ENCODE data around the gene RHEX. TPM values are rescaled to one million over a fixed set of nuclear protein-coding genes. Genes with fewer than 3 reads are reported as not detected.
A peak's percentile ranks its signal among the peaks of the same experiment; 100 is the strongest.

The RHEX gene
- total RNA-seq, 6 donors from 2014 or later: 1.4 to 19.0 (median 6.8) TPM; not detected in 1

DNA sequence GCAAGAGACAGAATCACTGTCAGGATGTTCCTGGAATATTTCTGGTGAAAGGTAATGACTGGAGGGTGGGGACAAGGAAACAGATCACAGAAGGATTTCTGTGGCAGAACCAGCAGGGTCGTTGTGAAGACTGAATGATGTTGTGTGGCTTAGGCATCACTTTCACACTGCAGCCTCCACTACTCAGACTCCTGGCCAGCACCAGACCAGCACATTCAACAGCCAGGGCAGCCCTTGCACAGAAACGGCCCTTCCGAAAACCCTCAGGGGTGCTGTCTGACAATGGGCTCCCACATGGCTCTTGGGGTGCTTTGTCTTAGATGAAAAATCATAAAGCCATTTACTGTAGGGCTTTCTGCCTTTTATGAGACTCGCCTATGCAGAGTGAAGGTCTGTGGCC is 46.0 kb upstream of the RHEX start:
- H3K9me3 ChIP-seq: no peaks in the 10 kb centered on the region
- no peak overlapping the region for H3K27ac ChIP-seq
- DNase-seq: no peak
- H3K27me3 ChIP-seq: no peaks in the 10 kb centered on the region
- TF ChIP-seq EP300 (IDR thresholded peaks at IDR 0.05): no peak
- no peak for ATAC-seq (ENCODE audit: low FRiP score in 2 of 2)
- no peak overlapping the region for H3K4me3 ChIP-seq
- no peaks in the 10 kb centered on the region for H3K36me3 ChIP-seq
- WGBS, 2 donors: 82 to 88% methylated on average over 3 to 4 of the region's 4 CpGs
- H3K4me1 ChIP-seq: peaks cover 5 to 26% (median 18%) of the 10 kb centered on the region in 4 donors

DNA sequence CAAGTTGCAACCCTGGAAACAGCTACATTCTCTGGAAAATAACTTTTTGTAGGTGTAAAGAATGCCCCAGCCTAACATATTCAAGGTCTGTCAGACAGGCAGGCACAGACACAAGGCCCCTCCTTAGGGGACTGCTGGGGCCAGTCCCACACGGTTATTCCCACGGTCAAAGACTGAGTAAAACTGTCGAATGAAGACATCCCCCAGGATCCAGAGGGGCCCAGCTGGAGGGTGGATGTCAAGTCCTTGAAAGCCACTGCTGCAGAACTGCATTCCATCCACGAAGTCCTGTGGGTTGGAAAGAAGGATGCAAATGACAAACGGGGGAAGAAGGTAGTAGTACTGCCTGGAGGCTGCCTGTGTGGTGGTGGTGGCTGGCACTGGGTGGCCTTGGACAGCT is 42.9 kb upstream of the RHEX start:
- no peak for TF ChIP-seq POLR2A (IDR thresholded peaks at IDR 0.05)
- no peak for TF ChIP-seq EP300 (IDR thresholded peaks at IDR 0.05)
- TF ChIP-seq, protein P1, sequence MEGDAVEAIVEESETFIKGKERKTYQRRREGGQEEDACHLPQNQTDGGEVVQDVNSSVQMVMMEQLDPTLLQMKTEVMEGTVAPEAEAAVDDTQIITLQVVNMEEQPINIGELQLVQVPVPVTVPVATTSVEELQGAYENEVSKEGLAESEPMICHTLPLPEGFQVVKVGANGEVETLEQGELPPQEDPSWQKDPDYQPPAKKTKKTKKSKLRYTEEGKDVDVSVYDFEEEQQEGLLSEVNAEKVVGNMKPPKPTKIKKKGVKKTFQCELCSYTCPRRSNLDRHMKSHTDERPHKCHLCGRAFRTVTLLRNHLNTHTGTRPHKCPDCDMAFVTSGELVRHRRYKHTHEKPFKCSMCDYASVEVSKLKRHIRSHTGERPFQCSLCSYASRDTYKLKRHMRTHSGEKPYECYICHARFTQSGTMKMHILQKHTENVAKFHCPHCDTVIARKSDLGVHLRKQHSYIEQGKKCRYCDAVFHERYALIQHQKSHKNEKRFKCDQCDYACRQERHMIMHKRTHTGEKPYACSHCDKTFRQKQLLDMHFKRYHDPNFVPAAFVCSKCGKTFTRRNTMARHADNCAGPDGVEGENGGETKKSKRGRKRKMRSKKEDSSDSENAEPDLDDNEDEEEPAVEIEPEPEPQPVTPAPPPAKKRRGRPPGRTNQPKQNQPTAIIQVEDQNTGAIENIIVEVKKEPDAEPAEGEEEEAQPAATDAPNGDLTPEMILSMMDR (IDR thresholded peaks at IDR 0.05): no peak
- TF ChIP-seq POLR2AphosphoS5 (IDR thresholded peaks at IDR 0.05): no peak
- H3K4me1 ChIP-seq: peaks cover 0 to 6% (median 2%) of the 10 kb centered on the region in 4 donors
- H3K27me3 ChIP-seq: no peaks in the 10 kb centered on the region
- DNase-seq (no peak), ATAC-seq (ENCODE audit: low FRiP score in 2 of 2) (no peak)
- H3K4me3 ChIP-seq: no peak overlapping the region
- WGBS, 2 donors: 70 to 75% methylated on average over 5 of the region's 5 CpGs
- no peak overlapping the region for H3K27ac ChIP-seq
- H3K36me3 ChIP-seq: no peaks in the 10 kb centered on the region
- H3K9me3 ChIP-seq: no peaks in the 10 kb centered on the region

DNA sequence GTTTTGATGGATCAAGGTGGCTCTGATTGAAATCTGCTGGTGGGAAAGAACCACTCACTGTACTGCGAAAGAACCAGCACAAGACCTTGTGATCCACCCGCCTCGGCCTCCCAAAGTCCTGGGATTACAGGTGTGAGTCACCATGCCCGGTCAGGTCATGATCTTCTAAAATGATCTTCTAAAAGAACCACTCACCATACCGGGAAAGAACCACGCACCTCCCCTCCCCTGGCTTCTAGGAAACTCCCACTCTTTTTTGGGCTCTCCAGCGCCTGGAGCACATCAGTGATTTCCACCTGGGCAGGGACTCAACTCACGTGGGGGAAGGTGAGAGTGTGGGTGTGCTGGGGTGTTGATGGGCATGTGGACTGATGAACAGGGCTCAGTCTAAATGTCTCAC is 41.9 kb upstream of the RHEX start:
- 78 to 82% methylated on average over 8 of the region's 8 CpGs for WGBS, 2 donors

DNA sequence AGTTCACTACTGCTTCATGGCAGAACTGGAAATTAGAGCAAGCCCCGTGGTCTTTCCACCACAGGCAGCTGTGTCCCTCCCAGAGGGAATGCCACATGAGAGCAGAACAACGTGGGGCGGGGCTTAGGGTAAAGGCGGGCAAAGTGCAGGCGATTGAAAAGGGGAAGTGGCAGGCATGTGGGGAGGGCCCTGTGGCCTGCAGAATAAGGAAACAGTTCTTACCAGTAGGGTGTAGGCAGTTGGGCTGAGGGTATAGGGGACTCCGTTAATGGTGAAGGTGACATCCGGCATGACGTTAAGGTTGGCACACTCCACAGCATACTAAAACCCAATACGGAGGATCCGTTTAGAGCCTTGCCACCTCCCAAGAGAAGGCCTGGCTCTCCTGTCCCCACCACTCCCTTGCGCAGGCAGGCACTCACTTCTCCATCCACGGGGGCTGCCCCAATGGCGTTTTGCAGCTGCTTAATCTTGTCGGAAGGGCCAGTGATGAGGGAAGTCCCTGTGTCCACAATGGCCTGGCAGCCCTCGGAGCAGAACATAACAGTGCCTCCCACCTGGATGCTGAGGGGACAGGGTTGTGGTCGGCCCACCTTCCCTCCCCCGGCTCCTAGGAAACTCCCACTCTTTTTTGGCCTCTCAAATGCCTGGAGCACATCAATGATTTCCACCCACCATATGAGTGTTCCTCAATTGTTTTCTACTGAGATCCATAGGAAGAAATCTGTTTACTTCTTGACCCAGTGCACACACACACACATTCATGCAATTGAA is 40.7 kb upstream of the RHEX start:
- H3K36me3 ChIP-seq: no peaks in the 10 kb centered on the region
- H3K4me1 ChIP-seq: no peaks in the 10 kb centered on the region
- TF ChIP-seq, protein P1 (IDR thresholded peaks at IDR 0.05): peak in 1 of 6 experiments; percentile 5
- TF ChIP-seq POLR2AphosphoS5 (IDR thresholded peaks at IDR 0.05) (peak in 1 of 2 donors; percentile 15), POLR2A (IDR thresholded peaks at IDR 0.05) (peak in 2 of 4 donors; percentile 22 to 55), EP300 (IDR thresholded peaks at IDR 0.05) (no peak)
- ATAC-seq (ENCODE audit: low FRiP score in 2 of 2) (peak; percentile 89 to 94), DNase-seq (peak in 1 of 2 donors; percentile 87)
- WGBS, 2 donors: 65 to 71% methylated on average over 14 to 17 of the region's 17 CpGs
- peak overlapping the region in 1 of 4 donors; percentile 68 for H3K27ac ChIP-seq
- no peaks in the 10 kb centered on the region for H3K27me3 ChIP-seq
- no peak overlapping the region for H3K4me3 ChIP-seq
- no peaks in the 10 kb centered on the region for H3K9me3 ChIP-seq

More for the DNA sequence above, 41.9 kb upstream of the RHEX start:
- ATAC-seq (ENCODE audit: low FRiP score in 2 of 2) (no peak), DNase-seq (no peak)
- Histone ChIP-seq H3K27ac (no peak overlapping the region), H3K4me1 (peaks cover 0 to 5% (median 0%) of the 10 kb centered on the region in 4 donors), H3K36me3 (no peaks in the 10 kb centered on the region), H3K27me3 (no peaks in the 10 kb centered on the region), H3K4me3 (no peak overlapping the region), H3K9me3 (no peaks in the 10 kb centered on the region)
- TF ChIP-seq POLR2A (IDR thresholded peaks at IDR 0.05): no peak
- TF ChIP-seq, protein P1 (IDR thresholded peaks at IDR 0.05): no peak
- TF ChIP-seq EP300 (IDR thresholded peaks at IDR 0.05): no peak
- TF ChIP-seq POLR2AphosphoS5 (IDR thresholded peaks at IDR 0.05): no peak

DNA sequence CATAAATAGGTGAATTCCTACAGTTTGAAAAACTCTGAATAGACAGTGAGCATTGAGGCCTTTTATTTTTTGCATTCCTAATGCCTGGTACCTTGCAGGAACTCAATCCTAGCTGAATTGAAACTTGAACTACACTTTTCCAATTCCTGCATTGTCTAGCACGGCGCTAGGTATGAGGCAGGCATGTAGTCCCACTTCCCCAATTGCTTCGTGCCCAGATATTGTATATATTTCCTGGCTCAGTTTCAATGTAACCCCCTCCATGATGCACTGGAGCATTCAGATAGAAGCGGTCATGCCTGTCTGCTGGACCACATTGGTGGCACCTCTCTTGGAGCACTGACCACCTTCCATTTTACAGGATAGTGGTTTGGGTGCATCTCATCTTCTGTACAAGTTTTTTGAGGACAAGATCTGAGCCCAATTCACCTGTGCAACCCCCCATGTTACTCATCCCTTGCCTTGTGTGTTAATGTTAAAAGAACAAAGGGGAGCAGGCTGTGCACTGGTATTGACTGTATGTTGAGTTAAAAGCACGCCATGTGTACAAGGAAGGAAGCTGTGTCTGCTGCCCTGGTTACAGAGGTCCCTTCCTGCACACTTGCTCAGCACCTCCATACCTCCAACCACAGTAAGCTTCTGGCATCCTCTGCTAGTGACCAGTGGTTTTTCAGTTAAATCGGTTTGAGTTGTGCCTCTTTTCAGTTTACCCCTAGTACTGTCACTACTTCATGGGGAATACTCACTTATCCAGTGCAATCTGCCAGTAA is 39.8 kb upstream of the RHEX start:
- Histone ChIP-seq H3K9me3 (no peaks in the 10 kb centered on the region), H3K4me1 (no peaks in the 10 kb centered on the region), H3K27me3 (no peaks in the 10 kb centered on the region), H3K27ac (no peak overlapping the region), H3K4me3 (no peak overlapping the region), H3K36me3 (no peaks in the 10 kb centered on the region)
- no peak for DNase-seq
- ATAC-seq (ENCODE audit: low FRiP score in 2 of 2): no peak
- WGBS, 2 donors: 69 to 81% methylated on average over 6 of the region's 6 CpGs
- TF ChIP-seq EP300 (IDR thresholded peaks at IDR 0.05) (no peak), POLR2A (IDR thresholded peaks at IDR 0.05) (no peak), POLR2AphosphoS5 (IDR thresholded peaks at IDR 0.05) (no peak)
- TF ChIP-seq, protein P1 (IDR thresholded peaks at IDR 0.05): no peak

Data from upper lobe of left lung (tissue), 6 donors.